A549 (cell line): ENCODE data around the gene SBK3. TPM values are rescaled to one million over a fixed set of nuclear protein-coding genes. Genes with fewer than 3 reads are reported as not detected.

Experiments
- ATAC-seq, 2 experiments: fragments of 200-7000 bp in 1 of 2; fragments of >200 bp in 1 of 2; cut with Nextera tagmentation in 1 of 2; cut with Tn5 transposase in 1 of 2; 3 replicates each; pipeline versions ENCODE4 v1.8.0 to v1.9.1; 2018 to 2020; ENCODE audit warnings: mild to moderate bottlenecking in 1 of 2, moderate library complexity in 1 of 2
- CTCF ChIA-PET: fragments of 300-600 bp; sonication (Branson Sonifier 250); formaldehyde crosslinking; extraction: SDS; loops from one replicate; lab custom pipeline; 2021; ENCODE audit warnings: antibody characterized with exemption, inconsistent platforms; lab: Yijun Ruan, JAX
- POLR2A ChIA-PET: fragments of 350-600 bp; formaldehyde crosslinking; extraction: SDS; loops from one replicate; lab custom pipeline; 2021; ENCODE audit warnings: antibody characterized with exemption, inconsistent platforms; lab: Yijun Ruan, JAX
- DNase-seq, 2 experiments: peaks; one replicate each; pipeline versions ENCODE4 v3.0.0 to v3.0.0-alpha.2; 2011 to 2016; ENCODE audit warnings: low read depth in 1 of 2, low spot score in 1 of 2
- FAIRE-seq: peaks from 2 replicates; lab custom pipeline; 2011; peaks lifted over from hg19 to GRCh38; lab: Jason Lieb, UNC
- H3K27ac ChIP-seq, 2 experiments: fragments of >200 bp; sonication (Bioruptor Twin); formaldehyde crosslinking; 3 replicates each; pipeline ENCODE4 v1.5.1; 2016 to 2017
- H3K4me1 ChIP-seq: fragments of >200 bp; sonication (Bioruptor Twin); formaldehyde crosslinking; 3 replicates; pipeline ENCODE4 v1.6.1; 2016
- H3K4me2 ChIP-seq: fragments of >200 bp; sonication (Bioruptor Twin); formaldehyde crosslinking; 3 replicates; pipeline ENCODE4 v1.6.1; 2016
- H3K4me3 ChIP-seq: fragments of >200 bp; sonication (Bioruptor Twin); formaldehyde crosslinking; 3 replicates; pipeline ENCODE4 v1.5.1; 2016
- H3K9me3 ChIP-seq: fragments of >200 bp; sonication (Bioruptor Twin); formaldehyde crosslinking; 3 replicates; pipeline ENCODE4 v1.6.1; 2016
- BHLHE40 ChIP-seq: IDR thresholded peaks from 2 replicates; pipeline ENCODE4 v1.6.1; 2012; ENCODE audit warnings: low read depth, low read length, inconsistent platforms
- CBX2 ChIP-seq: fragments of 200-600 bp; sonication (generic); IDR thresholded peaks from 2 replicates; pipeline ENCODE4 v1.6.1; 2016; ENCODE audit warnings: low read depth, mild to moderate bottlenecking, borderline replicate concordance
- ESRRA ChIP-seq: fragments of 150-350 bp; IDR thresholded peaks from 2 replicates; pipeline ENCODE4 v1.6.1; 2014; ENCODE audit warnings: mild to moderate bottlenecking, low read length, borderline replicate concordance
- FOSL2 ChIP-seq, 2 experiments: fragments of 450-650 bp in 1 of 2; fragments of >200 bp in 1 of 2; sonication (Bioruptor Twin) in 1 of 2; formaldehyde crosslinking; IDR thresholded peaks; 2 replicates each; pipeline versions ENCODE4 v1.5.0 to v1.6.1; 2016 to 2020; ENCODE audit warnings: mild to moderate bottlenecking in 1 of 2, moderate library complexity in 1 of 2
- HOXA7 ChIP-seq: fragments of 250-450 bp; sonication (Bioruptor Pico); IDR thresholded peaks from 2 replicates; pipeline ENCODE4 v1.5.0; 2020; ENCODE audit warnings: mild to moderate bottlenecking, moderate library complexity
- HOXB5 ChIP-seq: fragments of 250-450 bp; sonication (Bioruptor Pico); IDR thresholded peaks from 2 replicates; pipeline ENCODE4 v1.5.0; 2020; ENCODE audit warnings: mild to moderate bottlenecking, moderate library complexity
- JUN ChIP-seq, 2 experiments: fragments of >200 bp; sonication (Bioruptor Twin); formaldehyde crosslinking; IDR thresholded peaks; 2 replicates in 1 of 2; 3 replicates in 1 of 2; pipeline ENCODE4 v1.6.1; 2016 to 2017
- JUNB ChIP-seq: fragments of >200 bp; sonication (Bioruptor Twin); formaldehyde crosslinking; IDR thresholded peaks from 2 replicates; pipeline ENCODE4 v1.6.1; 2016
- MAFK ChIP-seq: fragments of 450-650 bp; IDR thresholded peaks from 2 replicates; pipeline ENCODE4 v1.6.1; 2014; ENCODE audit not compliant: partially characterized antibody
- NR3C1 ChIP-seq: fragments of >200 bp; sonication (Bioruptor Twin); formaldehyde crosslinking; IDR thresholded peaks from 3 replicates; pipeline ENCODE4 v1.6.1; 2017
- PHF8 ChIP-seq: fragments of 200-600 bp; sonication (generic); IDR thresholded peaks from 2 replicates; pipeline ENCODE4 v1.6.1; 2016; ENCODE audit warnings: low read depth, mild to moderate bottlenecking, antibody characterized with exemption, moderate library complexity, borderline replicate concordance
- RARB ChIP-seq: fragments of 250-450 bp; sonication (Bioruptor Pico); IDR thresholded peaks from 2 replicates; pipeline ENCODE4 v1.8.0; 2021; ENCODE audit warnings: mild to moderate bottlenecking, moderate library complexity
- RNF2 ChIP-seq: fragments of 200-600 bp; sonication (generic); IDR thresholded peaks from 2 replicates; pipeline ENCODE4 v1.6.1; 2016; ENCODE audit warnings: low read depth, mild to moderate bottlenecking, antibody characterized with exemption, moderate library complexity, borderline replicate concordance
- TP53 ChIP-seq: fragments of 250-450 bp; sonication (Bioruptor Pico); IDR thresholded peaks from 2 replicates; pipeline ENCODE4 v1.5.0; 2021; ENCODE audit warnings: mild to moderate bottlenecking, moderate library complexity
- ZC3H11A ChIP-seq: fragments of 450-650 bp; IDR thresholded peaks from 2 replicates; pipeline ENCODE4 v1.6.1; 2014; ENCODE audit warnings: antibody characterized with exemption, mild to moderate bottlenecking
- ZSCAN20 ChIP-seq: fragments of 250-450 bp; sonication (Bioruptor Pico); IDR thresholded peaks from 2 replicates; pipeline ENCODE4 v1.8.0; 2022; ENCODE audit warnings: mild to moderate bottlenecking, moderate library complexity
- WGBS: methylation state at CpG from one replicate; pipeline ENCODE4 v1.1.6; 2017; ENCODE audit errors: missing lambda C conversion rate; 5-methylcytosine and 5-hydroxymethylcytosine counted together
- polyA plus RNA-seq, 4 experiments: library from polyadenylated mRNA; depleted of rRNA in 3 of 4; stranded (reverse); fragments of >200 nt; fragmentation: RNase III in 1 of 4; extraction: RNeasy Plus Mini Kit Qiagen cat#74134 plus additional on column Dnase treatment in 1 of 4; gene quantifications; 2 replicates in 3 of 4; 3 replicates in 1 of 4; pipeline ENCODE4 v1.2.3, GENCODE V29; 2011 to 2017
- TF ChIP-seq, protein P1 (sequence below): fragments of >200 bp; sonication (Bioruptor Twin); formaldehyde crosslinking; IDR thresholded peaks from 3 replicates; pipeline ENCODE4 v1.5.1; 2016
- TF ChIP-seq, protein P2 (sequence below): fragments of 250-450 bp; sonication (Bioruptor Pico); IDR thresholded peaks from 2 replicates; pipeline ENCODE4 v1.5.0; 2020; ENCODE audit warnings: low read depth, mild to moderate bottlenecking, moderate library complexity
- TF ChIP-seq, protein P3 (sequence below): IDR thresholded peaks from 2 replicates; pipeline ENCODE4 v1.6.1; 2012
- TF ChIP-seq, protein P4 (sequence below): IDR thresholded peaks from 2 replicates; pipeline ENCODE4 v1.6.1; 2012
- TF ChIP-seq, protein P5 (sequence below): fragments of >200 bp; sonication (Bioruptor Twin); formaldehyde crosslinking; IDR thresholded peaks from 2 replicates; pipeline ENCODE4 v1.6.1; 2016

SBK3 gene
- polyA plus RNA-seq, 2 of the 4 experiments (the other 2 are of a cell fraction), result 1.1 TPM

DNA sequence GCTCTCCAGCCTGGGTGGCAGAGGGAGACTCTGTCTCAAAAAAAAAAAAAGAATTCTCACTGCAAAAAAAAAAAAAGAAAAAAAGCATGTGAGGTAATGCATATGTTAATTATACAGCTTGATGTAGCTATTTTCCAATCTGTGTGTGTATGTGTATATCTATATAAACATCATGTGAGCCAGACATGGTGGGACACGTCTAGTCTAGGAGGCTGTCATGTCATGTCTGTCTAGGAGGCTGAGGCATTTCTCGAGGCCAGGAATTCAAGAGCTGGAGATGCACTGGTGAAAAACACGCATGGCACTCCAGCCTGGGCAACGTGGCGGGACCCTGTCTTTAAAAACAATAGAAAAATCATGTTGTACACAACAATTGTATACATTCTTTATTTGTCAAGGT, 6.9 kb upstream of the SBK3 start:
- Histone ChIP-seq H3K4me2 (no peak overlapping the region), H3K4me3 (no peak overlapping the region), H3K27ac (no peak overlapping the region; a peak in 1 of 6 replicates), H3K9me3 (no peaks in the 10 kb centered on the region), H3K4me1 (peaks cover 51% of the 10 kb centered on the region)
- DNase-seq, result no peak
- WGBS, result 79% methylated on average over 5 of the region's 5 CpGs
- no peak for TF ChIP-seq TP53 (CRISPR knock-in tag)
- TF ChIP-seq CBX2, result no peak
- TF ChIP-seq, protein P1, sequence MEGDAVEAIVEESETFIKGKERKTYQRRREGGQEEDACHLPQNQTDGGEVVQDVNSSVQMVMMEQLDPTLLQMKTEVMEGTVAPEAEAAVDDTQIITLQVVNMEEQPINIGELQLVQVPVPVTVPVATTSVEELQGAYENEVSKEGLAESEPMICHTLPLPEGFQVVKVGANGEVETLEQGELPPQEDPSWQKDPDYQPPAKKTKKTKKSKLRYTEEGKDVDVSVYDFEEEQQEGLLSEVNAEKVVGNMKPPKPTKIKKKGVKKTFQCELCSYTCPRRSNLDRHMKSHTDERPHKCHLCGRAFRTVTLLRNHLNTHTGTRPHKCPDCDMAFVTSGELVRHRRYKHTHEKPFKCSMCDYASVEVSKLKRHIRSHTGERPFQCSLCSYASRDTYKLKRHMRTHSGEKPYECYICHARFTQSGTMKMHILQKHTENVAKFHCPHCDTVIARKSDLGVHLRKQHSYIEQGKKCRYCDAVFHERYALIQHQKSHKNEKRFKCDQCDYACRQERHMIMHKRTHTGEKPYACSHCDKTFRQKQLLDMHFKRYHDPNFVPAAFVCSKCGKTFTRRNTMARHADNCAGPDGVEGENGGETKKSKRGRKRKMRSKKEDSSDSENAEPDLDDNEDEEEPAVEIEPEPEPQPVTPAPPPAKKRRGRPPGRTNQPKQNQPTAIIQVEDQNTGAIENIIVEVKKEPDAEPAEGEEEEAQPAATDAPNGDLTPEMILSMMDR, result no peak
- TF ChIP-seq BHLHE40, result no peak
- TF ChIP-seq, protein P2, sequence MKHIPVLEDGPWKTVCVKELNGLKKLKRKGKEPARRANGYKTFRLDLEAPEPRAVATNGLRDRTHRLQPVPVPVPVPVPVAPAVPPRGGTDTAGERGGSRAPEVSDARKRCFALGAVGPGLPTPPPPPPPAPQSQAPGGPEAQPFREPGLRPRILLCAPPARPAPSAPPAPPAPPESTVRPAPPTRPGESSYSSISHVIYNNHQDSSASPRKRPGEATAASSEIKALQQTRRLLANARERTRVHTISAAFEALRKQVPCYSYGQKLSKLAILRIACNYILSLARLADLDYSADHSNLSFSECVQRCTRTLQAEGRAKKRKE, result no peak
- TF ChIP-seq RARB (CRISPR knock-in tag), result no peak
- TF ChIP-seq ESRRA, result no peak
- TF ChIP-seq NR3C1, result no peak
- TF ChIP-seq RNF2, result no peak
- TF ChIP-seq FOSL2 (IDR thresholded peaks at IDR 0.05), result no peak
- no peak for TF ChIP-seq FOSL2 (CRISPR knock-in tag; IDR thresholded peaks at IDR 0.05)
- no peak for TF ChIP-seq ZSCAN20 (CRISPR knock-in tag)
- TF ChIP-seq JUNB, result no peak
- TF ChIP-seq MAFK, result no peak
- no peak for TF ChIP-seq HOXB5
- TF ChIP-seq PHF8, result no peak
- TF ChIP-seq HOXA7 (CRISPR knock-in tag), result no peak
- TF ChIP-seq ZC3H11A, result no peak
- TF ChIP-seq, protein P3, sequence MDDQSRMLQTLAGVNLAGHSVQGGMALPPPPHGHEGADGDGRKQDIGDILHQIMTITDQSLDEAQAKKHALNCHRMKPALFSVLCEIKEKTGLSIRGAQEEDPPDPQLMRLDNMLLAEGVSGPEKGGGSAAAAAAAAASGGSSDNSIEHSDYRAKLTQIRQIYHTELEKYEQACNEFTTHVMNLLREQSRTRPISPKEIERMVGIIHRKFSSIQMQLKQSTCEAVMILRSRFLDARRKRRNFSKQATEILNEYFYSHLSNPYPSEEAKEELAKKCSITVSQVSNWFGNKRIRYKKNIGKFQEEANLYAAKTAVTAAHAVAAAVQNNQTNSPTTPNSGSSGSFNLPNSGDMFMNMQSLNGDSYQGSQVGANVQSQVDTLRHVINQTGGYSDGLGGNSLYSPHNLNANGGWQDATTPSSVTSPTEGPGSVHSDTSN, result no peak
- ATAC-seq, result no peak
- no peak for FAIRE-seq
- POLR2A ChIA-PET, result no interaction called here
- CTCF ChIA-PET, result interaction anchor here (1.0 to 7.6 kb wide), 7 partner anchors 9 to 84 kb away, joined by 3 to 43 read pairs (median 10); partner anchors contain the start of genes ZNF579 and ZNF865

DNA sequence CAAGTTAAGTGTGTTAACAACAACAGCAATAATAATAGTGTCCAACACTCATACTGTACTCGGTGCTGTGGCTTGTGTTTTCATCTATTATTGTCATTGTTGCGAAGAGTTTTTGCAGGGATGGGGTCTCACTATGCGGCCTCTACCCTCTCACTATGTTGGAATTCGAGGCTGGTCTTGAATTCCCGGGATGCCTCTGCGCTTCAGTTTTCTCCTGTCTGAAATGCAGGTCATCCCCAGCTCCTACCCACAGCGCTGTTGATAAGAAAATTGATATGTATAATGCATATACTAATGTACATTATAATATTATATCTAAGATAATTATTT, 4.9 kb upstream of the SBK3 start:
- FAIRE-seq, result no peak
- 1% methylated on average over 7 of the region's 7 CpGs for WGBS
- TF ChIP-seq JUN (IDR thresholded peaks at IDR 0.05) (0 out of 5 replicates have a peak, but pooled peaks of 1 of the 2 experiments have one; percentile 41), RARB (CRISPR knock-in tag) (0 out of 2 replicates have a peak, but pooled peaks have one; percentile 30)
- TF ChIP-seq, protein P4, sequence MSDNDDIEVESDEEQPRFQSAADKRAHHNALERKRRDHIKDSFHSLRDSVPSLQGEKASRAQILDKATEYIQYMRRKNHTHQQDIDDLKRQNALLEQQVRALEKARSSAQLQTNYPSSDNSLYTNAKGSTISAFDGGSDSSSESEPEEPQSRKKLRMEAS, result 0 out of 2 replicates have a peak, but pooled peaks have one; percentile 13
- TF ChIP-seq, protein P5, sequence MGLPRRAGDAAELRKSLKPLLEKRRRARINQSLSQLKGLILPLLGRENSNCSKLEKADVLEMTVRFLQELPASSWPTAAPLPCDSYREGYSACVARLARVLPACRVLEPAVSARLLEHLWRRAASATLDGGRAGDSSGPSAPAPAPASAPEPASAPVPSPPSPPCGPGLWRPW, result no peak
- TF ChIP-seq, protein P1, result peak; percentile 28; the same call in 1 of the 3 replicates
- TF ChIP-seq, all 56 proteins: peak for 4

More for the DNA sequence above, 4.9 kb upstream of the SBK3 start:
- H3K4me2 ChIP-seq, result peak overlapping the region; percentile 82
- H3K27ac ChIP-seq, result peak overlapping the region; percentile 97 to 99
- POLR2A ChIA-PET, result interaction anchor here (0.5 to 4.7 kb wide), 15 partner anchors 21 to 305 kb away, joined by 3 to 44 read pairs (median 5); partner anchors contain the start of genes FIZ1, UBE2S, ZNF524 and ZNF579
- H3K4me1 ChIP-seq, result peaks cover 70% of the 10 kb centered on the region
- DNase-seq (no peak), ATAC-seq (peak; percentile 1 to 30; a peak in 2 of 6 replicates)
- H3K9me3 ChIP-seq, result no peaks in the 10 kb centered on the region
- CTCF ChIA-PET, result interaction anchor here (0.8 to 7.6 kb wide), 17 partner anchors 11 to 410 kb away, joined by 3 to 43 read pairs (median 5); partner anchors contain the start of genes FIZ1, ZNF579 and ZNF865
- peak overlapping the region; percentile 38 for H3K4me3 ChIP-seq
